ENCODE results near the gene TRIM24.

GRCh38 chr7:138417078-138417700, 42.9 kb upstream of the TRIM24 start:
- TF ChIP-seq CTCF (IDR thresholded peaks at IDR 0.05; ENCODE audit: low read depth, low read length), result no peak
- no peak for TF ChIP-seq POLR2A (IDR thresholded peaks at IDR 0.05; ENCODE audit: extremely low read depth, insufficient read length)
